ENCODE measurements around the gene ARHGAP11A.

DNA sequence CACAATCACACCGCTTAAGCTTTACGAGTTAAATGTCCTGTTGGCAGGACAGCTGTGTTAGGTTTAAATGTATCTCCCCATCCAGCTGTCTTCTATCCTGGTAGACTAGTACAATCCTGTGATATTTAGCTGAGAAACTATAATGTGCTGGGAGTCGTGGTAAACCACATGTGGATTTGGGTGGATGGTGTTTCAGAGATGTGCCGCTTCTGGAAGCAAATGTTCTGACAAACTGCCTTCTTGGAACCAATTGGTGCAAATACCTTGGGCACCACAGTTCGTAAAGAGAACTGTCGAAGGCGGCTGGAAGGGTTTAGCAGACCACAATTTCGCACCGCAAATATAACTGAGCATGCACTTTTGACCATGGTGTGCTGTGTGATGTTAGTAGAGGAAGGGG, 41.2 kb downstream of the ARHGAP11A start:
- TF ChIP-seq POLR2A (IDR thresholded peaks at IDR 0.05; ENCODE audit: low read depth, low read length) (no peak), CTCF (IDR thresholded peaks at IDR 0.05; ENCODE audit: extremely low read depth in 1 of 2, insufficient read depth in 1 of 2, low read depth in 1 of 2, low read length in 2 of 2) (no peak), POLR2AphosphoS5 (IDR thresholded peaks at IDR 0.05; ENCODE audit: insufficient read depth, low read depth, low read length) (no peak), EZH2 (IDR thresholded peaks at IDR 0.05; ENCODE audit: borderline replicate concordance, low read depth, low read length, severe bottlenecking) (no peak), JUN (IDR thresholded peaks at IDR 0.05; ENCODE audit: borderline replicate concordance, insufficient read depth, insufficient read length, low read depth) (no peak)
- TF ChIP-seq, protein P1, sequence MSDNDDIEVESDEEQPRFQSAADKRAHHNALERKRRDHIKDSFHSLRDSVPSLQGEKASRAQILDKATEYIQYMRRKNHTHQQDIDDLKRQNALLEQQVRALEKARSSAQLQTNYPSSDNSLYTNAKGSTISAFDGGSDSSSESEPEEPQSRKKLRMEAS (IDR thresholded peaks at IDR 0.05; ENCODE audit: insufficient read depth, insufficient read length): no peak

Measured in endothelial cell of umbilical vein (primary cell).